Activated T-helper 2 cell treated with anti-CD3 and anti-CD28 coated beads, Interferon-gamma antibody, Interleukin-2, Interleukin-4, amounts not matched to agents 10 μg/mL and 5 μg/mL and 100 μg/mL, durations not matched to agents 14 hours and 24 hours and 36 hours (primary cell): ENCODE measurements around the gene DOCK11. TPM values are rescaled to one million over a fixed set of nuclear protein-coding genes. Genes with fewer than 3 reads are reported as not detected.
"Not testable (repeated sequence)": the region's sequence is repeated elsewhere in the genome, so short reads cannot be mapped to it uniquely, and the experiment has no call there.

Experiments
- DNase-seq: peaks from one replicate; pipeline ENCODE4 v3.0.0; 2021; ENCODE audit warnings: low spot score
- H3K27ac Mint-ChIP-seq: one replicate; pipeline ENCODE4 v1.8.0; 2021; ENCODE audit warnings: mixed read lengths
- H3K27me3 Mint-ChIP-seq: one replicate; pipeline ENCODE4 v1.8.0; 2021; ENCODE audit warnings: low read depth, mixed read lengths
- H3K36me3 Mint-ChIP-seq: one replicate; pipeline ENCODE4 v1.8.0; 2021; ENCODE audit warnings: low read depth, mixed read lengths
- H3K4me1 Mint-ChIP-seq: one replicate; pipeline ENCODE4 v1.8.0; 2021; ENCODE audit warnings: low read depth, mixed read lengths
- H3K4me3 Mint-ChIP-seq: one replicate; pipeline ENCODE4 v1.8.0; 2021; ENCODE audit warnings: low read depth, mild to moderate bottlenecking, moderate library complexity, mixed read lengths
- H3K9me3 Mint-ChIP-seq: one replicate; pipeline ENCODE4 v1.8.0; 2021; ENCODE audit warnings: mixed read lengths
- intact Hi-C: fragments of 100-400 bp; cut with micrococcal nuclease; formaldehyde crosslinking; loops from one replicate; pipeline ENCODE4 v1.15.1; 2023
- total RNA-seq: library from RNA; stranded (reverse); gene quantifications from 2 replicates; pipeline ENCODE4 v1.2.3, GENCODE V29; 2022

The DOCK11 gene
- total RNA-seq, 1 donor from 2014 or later, result 31.8 TPM

DNA sequence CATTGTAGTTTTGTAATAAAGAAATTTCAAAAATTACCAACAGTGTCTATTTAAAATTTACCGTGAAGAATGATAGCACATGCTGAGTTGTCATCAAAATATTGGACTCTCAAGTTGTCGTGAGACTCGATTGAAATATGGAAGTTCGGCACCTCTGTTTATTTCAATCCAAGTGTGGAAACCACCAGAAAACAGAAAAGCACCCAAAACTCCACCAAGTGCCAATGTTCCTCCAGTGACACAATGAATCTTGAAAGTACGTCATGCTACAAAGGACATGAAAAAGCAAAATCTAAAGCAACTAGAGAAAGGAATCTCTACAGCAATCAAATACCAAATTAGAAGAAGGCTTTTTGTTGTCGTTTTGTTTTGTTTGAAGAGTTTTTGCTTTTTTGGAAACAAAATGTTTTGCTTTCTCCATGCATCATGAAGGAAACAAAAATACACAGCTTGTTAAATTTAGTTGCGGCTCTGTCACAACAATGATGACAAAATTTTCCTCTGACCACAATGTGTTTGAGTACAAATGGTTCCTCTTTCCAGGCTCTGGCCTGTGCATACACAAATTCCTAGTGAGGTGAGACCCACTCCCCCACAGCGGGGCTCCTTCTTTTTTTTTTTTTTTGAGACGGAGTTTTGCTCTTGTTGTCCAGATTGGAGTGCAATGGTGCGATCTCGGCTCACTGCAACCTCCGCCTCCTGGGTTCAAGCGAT, 222.2 kb downstream of the DOCK11 start:
- intact Hi-C loops, result no loop called here
- no peak overlapping the region for H3K4me3 Mint-ChIP-seq
- H3K4me1 Mint-ChIP-seq, result no peaks in the 10 kb centered on the region
- H3K36me3 Mint-ChIP-seq, result no peaks in the 10 kb centered on the region
- DNase-seq, result no peak
- peaks cover 3% of the 10 kb centered on the region for H3K27me3 Mint-ChIP-seq
- H3K9me3 Mint-ChIP-seq, result no peaks in the 10 kb centered on the region
- H3K27ac Mint-ChIP-seq, result no peak overlapping the region

DNA sequence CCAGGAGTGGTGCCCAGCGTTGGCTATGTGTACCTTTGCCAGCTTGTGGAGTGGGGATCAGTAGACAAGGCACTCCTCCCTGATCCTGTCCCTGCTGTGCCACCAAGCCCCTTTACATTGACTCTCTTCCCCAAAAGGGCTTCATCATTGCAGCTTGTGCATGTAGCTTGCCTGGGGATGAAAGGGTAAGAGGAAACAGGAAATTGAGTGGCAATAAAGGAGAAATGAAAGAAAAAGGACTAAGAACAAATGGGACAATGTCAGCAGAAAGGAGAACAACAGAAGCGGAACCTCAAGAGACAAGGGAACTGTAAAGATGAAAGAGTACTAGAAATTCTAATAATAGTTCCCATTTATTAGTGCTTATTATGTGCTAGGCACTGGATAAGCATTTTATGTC, 223.1 kb downstream of the DOCK11 start:
- no peak overlapping the region for H3K4me3 Mint-ChIP-seq
- no peak for DNase-seq
- no peaks in the 10 kb centered on the region for H3K4me1 Mint-ChIP-seq
- H3K36me3 Mint-ChIP-seq, result no peaks in the 10 kb centered on the region
- H3K9me3 Mint-ChIP-seq, result no peaks in the 10 kb centered on the region
- no peak overlapping the region for H3K27ac Mint-ChIP-seq
- H3K27me3 Mint-ChIP-seq, result peaks cover 3% of the 10 kb centered on the region
- intact Hi-C loops, result no loop called here

GRCh38 chrX:118720058-118720707, 224.6 kb downstream of the DOCK11 start:
- Mint-ChIP-seq H3K27ac (no peak overlapping the region), H3K27me3 (peaks cover 6% of the 10 kb centered on the region), H3K4me3 (no peak overlapping the region), H3K4me1 (peaks cover 3% of the 10 kb centered on the region), H3K36me3 (no peaks in the 10 kb centered on the region), H3K9me3 (no peaks in the 10 kb centered on the region)
- intact Hi-C loops, result no loop called here
- no peak for DNase-seq

GRCh38 chrX:118723376-118723775, 227.8 kb downstream of the DOCK11 start:
- no peaks in the 10 kb centered on the region for H3K9me3 Mint-ChIP-seq
- no peaks in the 10 kb centered on the region for H3K36me3 Mint-ChIP-seq
- no peak overlapping the region for H3K27ac Mint-ChIP-seq
- H3K27me3 Mint-ChIP-seq, result peaks cover 20% of the 10 kb centered on the region
- no peak for DNase-seq
- H3K4me3 Mint-ChIP-seq, result no peak overlapping the region
- peaks cover 6% of the 10 kb centered on the region for H3K4me1 Mint-ChIP-seq
- intact Hi-C loops, result no loop called here

- DNase-seq, result no peak
- Mint-ChIP-seq H3K36me3 (no peaks in the 10 kb centered on the region), H3K4me3 (no peak overlapping the region), H3K27ac (no peak overlapping the region), H3K27me3 (peaks cover 29% of the 10 kb centered on the region), H3K4me1 (peaks cover 6% of the 10 kb centered on the region), H3K9me3 (no peaks in the 10 kb centered on the region)
- intact Hi-C loops, result no loop called here
These were observed 228.8 kb downstream of the DOCK11 start for GRCh38 chrX:118724365-118724764.

DNA sequence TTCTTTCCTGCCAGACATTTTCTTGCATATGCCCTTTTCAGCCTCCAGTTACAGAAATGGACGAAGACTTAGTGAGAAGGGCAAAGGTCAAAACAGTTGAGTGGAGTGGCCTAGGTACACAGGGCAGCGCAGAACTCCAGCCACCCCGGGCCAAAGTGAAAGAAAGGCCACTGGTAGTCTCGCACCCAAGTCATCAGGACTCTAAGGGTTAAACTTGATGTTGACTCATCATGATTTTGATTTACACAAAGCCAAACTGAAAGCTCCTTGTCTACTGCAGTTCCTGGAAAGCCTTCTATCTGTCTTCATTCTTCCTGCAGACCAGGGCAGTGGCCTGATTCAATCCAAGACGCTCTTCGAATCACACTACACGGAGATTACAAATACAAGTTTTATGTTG, 229.2 kb downstream of the DOCK11 start:
- H3K4me1 Mint-ChIP-seq, result peaks cover 6% of the 10 kb centered on the region
- peaks cover 30% of the 10 kb centered on the region for H3K27me3 Mint-ChIP-seq
- intact Hi-C loops, result no loop called here
- no peaks in the 10 kb centered on the region for H3K9me3 Mint-ChIP-seq
- no peak overlapping the region for H3K4me3 Mint-ChIP-seq
- H3K27ac Mint-ChIP-seq, result no peak overlapping the region
- H3K36me3 Mint-ChIP-seq, result no peaks in the 10 kb centered on the region
- no peak for DNase-seq

DNA sequence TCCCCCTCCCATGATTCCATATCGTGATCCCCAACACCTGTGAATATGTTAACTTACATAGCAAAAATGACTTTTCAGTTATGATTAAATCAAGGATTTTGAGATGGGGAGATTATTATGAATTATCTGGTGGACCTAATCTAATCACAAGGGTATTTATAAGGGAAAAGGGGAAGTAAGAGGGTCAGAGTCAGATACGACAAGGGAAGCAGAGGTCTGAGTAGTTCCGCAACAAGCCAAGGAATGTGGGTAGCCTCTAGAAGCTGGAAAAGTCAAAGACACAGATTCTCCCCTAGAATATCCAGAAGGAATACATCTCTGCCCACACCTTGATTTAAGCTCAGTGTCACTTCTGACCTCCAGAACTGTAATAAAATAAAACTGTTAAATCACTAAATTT, 230.8 kb downstream of the DOCK11 start:
- no peak overlapping the region for H3K27ac Mint-ChIP-seq
- intact Hi-C loops, result no loop called here
- H3K36me3 Mint-ChIP-seq, result no peaks in the 10 kb centered on the region
- peaks cover 35% of the 10 kb centered on the region for H3K27me3 Mint-ChIP-seq
- H3K4me1 Mint-ChIP-seq, result peaks cover 6% of the 10 kb centered on the region
- no peaks in the 10 kb centered on the region for H3K9me3 Mint-ChIP-seq
- peak overlapping the region; percentile 7 for H3K4me3 Mint-ChIP-seq
- no peak for DNase-seq

GRCh38 chrX:118726887-118727685, 231.5 kb downstream of the DOCK11 start, which contains the start of gene IL13RA1:
Gene IL13RA1, plus strand, starts transcription at chrX:118727606. Its CDS starts 33 bp downstream, at chrX:118727639.
- peaks cover 6% of the 10 kb centered on the region for H3K4me1 Mint-ChIP-seq
- peaks cover 36% of the 10 kb centered on the region for H3K27me3 Mint-ChIP-seq
- H3K27ac Mint-ChIP-seq, result no peak within 1 kb of the TSS
- no peaks in the 10 kb centered on the region for H3K9me3 Mint-ChIP-seq
- DNase-seq, result no peak
- H3K4me3 Mint-ChIP-seq, result peak within 1 kb of the TSS; percentile 7
- H3K36me3 Mint-ChIP-seq, result no peaks in the 10 kb centered on the region
- intact Hi-C loops, result no loop called here

- no peak overlapping the region for H3K27ac Mint-ChIP-seq
- H3K27me3 Mint-ChIP-seq, result peaks cover 40% of the 10 kb centered on the region
- peaks cover 6% of the 10 kb centered on the region for H3K4me1 Mint-ChIP-seq
- no peaks in the 10 kb centered on the region for H3K36me3 Mint-ChIP-seq
- no peak overlapping the region for H3K4me3 Mint-ChIP-seq
- intact Hi-C loops, result no loop called here
- no peaks in the 10 kb centered on the region for H3K9me3 Mint-ChIP-seq
- DNase-seq, result no peak
These were observed 232.2 kb downstream of the DOCK11 start for GRCh38 chrX:118727686-118728339.

DNA sequence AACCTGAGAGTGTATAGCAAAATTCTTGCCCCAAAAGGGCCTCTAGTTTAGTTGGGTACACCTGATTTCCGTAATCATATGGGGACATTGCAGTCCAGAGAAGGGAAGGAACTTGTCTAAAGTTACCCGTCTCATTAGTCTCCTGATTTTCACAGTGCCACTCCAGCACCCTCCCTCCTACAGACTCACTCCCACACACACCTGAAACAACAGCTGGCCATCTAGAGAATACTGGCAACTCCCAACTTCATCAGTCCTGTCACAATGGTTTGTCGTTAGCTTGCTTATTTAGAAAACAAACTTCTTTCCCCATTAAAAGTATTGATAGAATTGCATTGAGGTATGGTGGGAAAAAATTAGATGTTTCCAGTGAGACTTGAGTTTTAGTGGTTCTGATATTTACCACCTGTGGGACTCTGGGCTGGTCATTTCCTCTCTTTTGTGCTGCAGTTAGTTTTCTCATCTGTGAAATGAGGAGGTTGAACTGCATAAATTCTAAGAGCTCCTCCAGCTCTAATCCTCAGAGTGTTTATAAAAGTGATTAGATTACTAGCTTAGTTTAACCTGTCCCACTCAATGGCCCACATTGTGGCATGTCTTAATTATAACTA, 233.5 kb downstream of the DOCK11 start:
- H3K4me3 Mint-ChIP-seq, result no peak overlapping the region
- H3K27me3 Mint-ChIP-seq, result peaks cover 40% of the 10 kb centered on the region
- H3K27ac Mint-ChIP-seq, result no peak overlapping the region
- intact Hi-C loops, result no loop called here
- peaks cover 6% of the 10 kb centered on the region for H3K4me1 Mint-ChIP-seq
- H3K9me3 Mint-ChIP-seq, result no peaks in the 10 kb centered on the region
- no peaks in the 10 kb centered on the region for H3K36me3 Mint-ChIP-seq
- DNase-seq, result no peak

DNA sequence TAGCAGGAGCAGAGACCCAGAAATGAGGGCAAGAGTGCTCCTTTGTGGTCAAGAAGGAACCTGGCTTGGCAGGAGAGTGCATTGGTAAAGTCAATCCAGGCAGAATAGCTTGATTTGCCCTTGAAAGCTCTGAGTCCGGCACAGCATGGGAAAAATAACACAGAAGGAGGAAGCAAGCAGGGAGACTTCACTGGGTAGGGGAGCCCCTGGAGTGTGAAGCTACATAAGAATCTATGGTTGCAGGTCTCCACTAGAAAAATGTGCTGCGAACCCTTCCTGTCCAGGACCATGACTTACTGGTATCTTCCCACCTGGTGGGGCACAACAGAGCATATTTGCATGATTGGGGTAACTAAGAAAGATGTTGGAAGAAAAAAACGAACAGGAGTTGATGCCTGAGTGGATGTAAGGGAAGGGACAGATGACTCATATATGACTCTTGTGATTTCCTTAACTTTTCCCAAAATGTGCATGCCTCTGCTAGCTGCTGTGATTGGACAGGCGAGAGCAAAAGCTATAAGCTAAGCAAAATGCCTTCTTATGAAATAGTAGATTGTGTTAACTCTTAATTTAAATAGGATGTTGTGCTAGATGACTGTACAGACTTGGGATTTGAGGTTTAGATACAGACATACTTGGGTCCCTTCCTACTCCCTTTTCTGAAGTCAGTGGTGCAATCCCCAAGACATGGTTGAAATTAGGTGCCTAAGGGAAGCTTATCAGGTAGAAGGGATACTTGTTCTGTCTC, 235.1 kb downstream of the DOCK11 start:
- H3K27me3 Mint-ChIP-seq, result peaks cover 38% of the 10 kb centered on the region
- intact Hi-C loops, result no loop called here
- H3K9me3 Mint-ChIP-seq, result no peaks in the 10 kb centered on the region
- H3K4me1 Mint-ChIP-seq, result peaks cover 7% of the 10 kb centered on the region
- H3K4me3 Mint-ChIP-seq, result no peak overlapping the region
- H3K36me3 Mint-ChIP-seq, result no peaks in the 10 kb centered on the region
- no peak overlapping the region for H3K27ac Mint-ChIP-seq
- no peak for DNase-seq

DNA sequence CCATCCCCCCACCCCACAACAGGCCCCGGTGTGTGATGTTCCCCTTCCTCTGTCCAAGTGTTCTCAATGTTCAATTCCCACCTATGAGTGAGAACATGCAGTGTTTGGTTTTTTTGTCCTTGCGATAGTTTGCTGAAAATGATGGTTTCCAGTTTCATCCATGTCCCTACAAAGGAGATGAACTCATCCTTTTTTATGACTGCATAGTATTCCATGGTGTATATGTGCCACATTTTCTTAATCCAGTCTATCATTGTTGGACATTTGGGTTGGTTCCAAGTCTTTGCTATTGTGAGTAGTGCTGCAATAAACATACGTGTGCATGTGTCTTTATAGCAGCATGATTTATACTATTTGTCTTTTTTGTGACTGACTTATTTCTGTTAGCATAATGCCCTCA, 236.9 kb downstream of the DOCK11 start:
- H3K27ac Mint-ChIP-seq, H3K4me1 Mint-ChIP-seq, intact Hi-C loops, H3K9me3 Mint-ChIP-seq, H3K4me3 Mint-ChIP-seq, DNase-seq, H3K36me3 Mint-ChIP-seq: not testable (repeated sequence)
- peaks cover 38% of the 10 kb centered on the region for H3K27me3 Mint-ChIP-seq
